WTC11 (cell line): ENCODE data around the gene ZNF860. TPM values are rescaled to one million over a fixed set of nuclear protein-coding genes. Genes with fewer than 3 reads are reported as not detected.

Experiments
- ATAC-seq: fragments of 200-7000 bp; cut with Tn5 transposase; 2 replicates; pipeline ENCODE4 v1.10.0; 2021; ENCODE audit warnings: mild to moderate bottlenecking, moderate library complexity
- CTCF ChIA-PET: fragments of 300-600 bp; sonication (Branson Sonifier 250); formaldehyde crosslinking; loops from one replicate; lab custom pipeline; 2021; ENCODE audit warnings: antibody characterized with exemption; lab: Charles Lee
- POLR2A ChIA-PET: fragments of 350-600 bp; sonication (Branson Sonifier 250); formaldehyde crosslinking; loops from one replicate; lab custom pipeline; 2021; ENCODE audit warnings: antibody characterized with exemption; lab: Charles Lee
- DNase-seq: peaks from one replicate; pipeline ENCODE4 v3.0.0; 2021; ENCODE audit warnings: low spot score
- H3K27ac Mint-ChIP-seq: 2 replicates; pipeline ENCODE4 v1.8.0; 2021; ENCODE audit warnings: mixed read lengths
- H3K27me3 Mint-ChIP-seq: 2 replicates; pipeline ENCODE4 v1.8.0; 2021; ENCODE audit warnings: low read depth, mild to moderate bottlenecking, moderate library complexity, mixed read lengths
- H3K36me3 Mint-ChIP-seq: 2 replicates; pipeline ENCODE4 v1.8.0; 2021; ENCODE audit warnings: mixed read lengths
- H3K4me1 Mint-ChIP-seq: 2 replicates; pipeline ENCODE4 v1.8.0; 2022; ENCODE audit warnings: mixed read lengths
- H3K4me3 Mint-ChIP-seq: 2 replicates; pipeline ENCODE4 v1.8.0; 2021; ENCODE audit warnings: mild to moderate bottlenecking, moderate library complexity, mixed read lengths
- H3K9me3 Mint-ChIP-seq: 2 replicates; pipeline ENCODE4 v1.8.0; 2021; ENCODE audit warnings: mixed read lengths
- ARID4B ChIP-seq: sonication (generic); formaldehyde crosslinking; IDR thresholded peaks from 2 replicates; pipeline ENCODE4 v1.8.0; 2023; ENCODE audit warnings: missing genetic modification reagents, mild to moderate bottlenecking, borderline replicate concordance
- ELF4 ChIP-seq: sonication (generic); formaldehyde crosslinking; IDR thresholded peaks from 2 replicates; pipeline ENCODE4 v1.8.1; 2022; ENCODE audit warnings: low read depth, mild to moderate bottlenecking, moderate library complexity, missing genetic modification reagents
- ESRRA ChIP-seq: sonication (generic); formaldehyde crosslinking; IDR thresholded peaks from 2 replicates; pipeline ENCODE4 v1.8.1; 2022; ENCODE audit warnings: mild to moderate bottlenecking, missing genetic modification reagents, borderline replicate concordance
- ETV6 ChIP-seq: sonication (generic); formaldehyde crosslinking; IDR thresholded peaks from 2 replicates; pipeline ENCODE4 v1.8.1; 2022; ENCODE audit warnings: mild to moderate bottlenecking, missing genetic modification reagents
- FOXP1 ChIP-seq: sonication (generic); formaldehyde crosslinking; IDR thresholded peaks from 2 replicates; pipeline ENCODE4 v1.8.0; 2022; ENCODE audit warnings: missing genetic modification reagents, mild to moderate bottlenecking, moderate library complexity, borderline replicate concordance
- GABPB1 ChIP-seq: sonication (generic); formaldehyde crosslinking; IDR thresholded peaks from 2 replicates; pipeline ENCODE4 v1.8.1; 2023; ENCODE audit warnings: mild to moderate bottlenecking, missing genetic modification reagents
- HMGXB4 ChIP-seq: sonication (generic); formaldehyde crosslinking; IDR thresholded peaks from 2 replicates; pipeline ENCODE4 v1.8.1; 2023; ENCODE audit warnings: mild to moderate bottlenecking, moderate library complexity, missing genetic modification reagents
- IRF1 ChIP-seq: sonication (generic); formaldehyde crosslinking; IDR thresholded peaks from 2 replicates; pipeline ENCODE4 v1.8.0; 2023; ENCODE audit warnings: missing genetic modification reagents
- IRF2 ChIP-seq: sonication (generic); formaldehyde crosslinking; IDR thresholded peaks from 2 replicates; pipeline ENCODE4 v1.8.0; 2022; ENCODE audit warnings: low read depth, missing genetic modification reagents, borderline replicate concordance
- KAT7 ChIP-seq: sonication (generic); formaldehyde crosslinking; IDR thresholded peaks from 2 replicates; pipeline ENCODE4 v1.8.1; 2023; ENCODE audit warnings: missing genetic modification reagents, mild to moderate bottlenecking, borderline replicate concordance
- MAX ChIP-seq: sonication (generic); formaldehyde crosslinking; IDR thresholded peaks from 2 replicates; pipeline ENCODE4 v1.8.0; 2022; ENCODE audit warnings: mild to moderate bottlenecking, missing genetic modification reagents
- NFYB ChIP-seq: sonication (generic); formaldehyde crosslinking; conservative IDR thresholded peaks from 2 replicates; pipeline ENCODE4 v1.8.0; 2022; ENCODE audit warnings: low read depth, missing genetic modification reagents
- PREB ChIP-seq: sonication (generic); formaldehyde crosslinking; IDR thresholded peaks from 2 replicates; pipeline ENCODE4 v1.8.1; 2022; ENCODE audit warnings: mild to moderate bottlenecking, missing genetic modification reagents, moderate library complexity, borderline replicate concordance
- SMAD3 ChIP-seq: sonication (generic); formaldehyde crosslinking; IDR thresholded peaks from 2 replicates; pipeline ENCODE4 v1.8.0; 2022; ENCODE audit warnings: missing genetic modification reagents, mild to moderate bottlenecking, borderline replicate concordance
- ZBTB21 ChIP-seq: sonication (generic); formaldehyde crosslinking; IDR thresholded peaks from 2 replicates; pipeline ENCODE4 v1.8.1; 2023; ENCODE audit warnings: mild to moderate bottlenecking, missing genetic modification reagents, borderline replicate concordance
- ZBTB43 ChIP-seq: sonication (generic); formaldehyde crosslinking; IDR thresholded peaks from 2 replicates; pipeline ENCODE4 v1.8.1; 2023; ENCODE audit warnings: mild to moderate bottlenecking, missing genetic modification reagents
- ZNF121 ChIP-seq: sonication (generic); formaldehyde crosslinking; IDR thresholded peaks from 2 replicates; pipeline ENCODE4 v1.8.0; 2023; ENCODE audit warnings: missing genetic modification reagents
- ZSCAN18 ChIP-seq: fragments of 250-450 bp; sonication (Bioruptor Pico); IDR thresholded peaks from 2 replicates; pipeline ENCODE4 v2.1.2; 2022; ENCODE audit warnings: mild to moderate bottlenecking, moderate library complexity
- total RNA-seq: library from RNA; stranded (reverse); gene quantifications from 3 replicates; pipeline ENCODE4 v1.2.3, GENCODE V29; 2021

ZNF860 gene
- total RNA-seq, 1 experiment from 2014 or later, result 6.5 TPM

- TF ChIP-seq FOXP1 (no peak), ELF4 (CRISPR knock-in tag) (no peak), IRF1 (CRISPR knock-in tag) (no peak), NFYB (no peak), GABPB1 (CRISPR knock-in tag) (no peak)
Measured at GRCh38 chr3:31978553-31978952, 3.0 kb upstream of the ZNF860 start (continued).

- Mint-ChIP-seq H3K4me3 (peak overlapping the region; percentile 67), H3K27ac (peak overlapping the region; percentile 21; the same call in 1 of the 2 replicates), H3K36me3 (peaks cover 21% of the 10 kb centered on the region), H3K4me1 (peaks cover 59% of the 10 kb centered on the region), H3K27me3 (no peaks in the 10 kb centered on the region; the same call in 1 of the 2 replicates), H3K9me3 (no peaks in the 10 kb centered on the region)
- no peak for ATAC-seq
- TF ChIP-seq PREB (CRISPR knock-in tag), result no peak
- TF ChIP-seq ZSCAN18, result no peak
- TF ChIP-seq SMAD3 (CRISPR knock-in tag), result no peak
- TF ChIP-seq KAT7 (CRISPR knock-in tag), result no peak
- no peak for TF ChIP-seq IRF2 (CRISPR knock-in tag)
- DNase-seq, result no peak
- ChIA-PET CTCF (no interaction called here), POLR2A (no interaction called here)
Measured at GRCh38 chr3:31979001-31979697, 2.4 kb upstream of the ZNF860 start.

GRCh38 chr3:31980530-31981205 lies 882 bp upstream of the ZNF860 start:
- Mint-ChIP-seq H3K4me3 (peak overlapping the region; percentile 85), H3K9me3 (no peaks in the 10 kb centered on the region), H3K27ac (peak overlapping the region; percentile 84), H3K36me3 (peaks cover 21% of the 10 kb centered on the region), H3K4me1 (peaks cover 45% of the 10 kb centered on the region), H3K27me3 (no peaks in the 10 kb centered on the region; the same call in 1 of the 2 replicates)
- ATAC-seq, result peak; percentile 72
- DNase-seq, result peak; percentile 73
- ChIA-PET CTCF (interaction anchor here (0.7 to 1.4 kb wide), 4 partner anchors 21 to 164 kb away, joined by 3 to 5 read pairs (median 3); no protein-coding TSS in a partner anchor), POLR2A (interaction anchor here (2.4 kb wide), 1 partner anchor 20 kb away, joined by 12 read pairs; no protein-coding TSS in a partner anchor)
- TF ChIP-seq MAX (CRISPR knock-in tag), result peak; percentile 71
- TF ChIP-seq ZBTB43 (CRISPR knock-in tag), result peak; percentile 96
- TF ChIP-seq HMGXB4, result peak; percentile 58
- no peak for TF ChIP-seq IRF1 (CRISPR knock-in tag)
- peak; percentile 55; the same call in 1 of the 2 replicates for TF ChIP-seq ESRRA (CRISPR knock-in tag)
- 0 out of 2 replicates have a peak, but pooled peaks have one; percentile 5 for TF ChIP-seq ETV6 (CRISPR knock-in tag)
- TF ChIP-seq ZBTB21 (CRISPR knock-in tag), result 0 out of 2 replicates have a peak, but pooled peaks have one; percentile 55
- TF ChIP-seq GABPB1 (CRISPR knock-in tag), result peak; percentile 52; the same call in 1 of the 2 replicates
- TF ChIP-seq ARID4B, result 0 out of 2 replicates have a peak, but pooled peaks have one; percentile 30
- no peak for TF ChIP-seq ZNF121
